HCT116 (cell line): Measurements from ENCODE around the gene EVI5L. TPM values are rescaled to one million over a fixed set of nuclear protein-coding genes. Genes with fewer than 3 reads are reported as not detected.

Source experiments
- ATAC-seq: fragments of 200-7000 bp; cut with Tn5 transposase; 2 replicates; pipeline ENCODE4 v1.9.1; 2020; ENCODE audit warnings: mild to moderate bottlenecking, moderate library complexity
- BruUV-seq: library from RNA; stranded (reverse); fragments of 400-500 nt; replicated peaks from 2 replicates; lab custom pipeline; 2021; lab: Mats Ljungman, UMichigan
- CTCF ChIA-PET: fragments of 300-600 bp; sonication (Branson Sonifier 250); formaldehyde crosslinking; loops from one replicate; lab custom pipeline; 2021; ENCODE audit warnings: antibody characterized with exemption; lab: Charles Lee
- POLR2A ChIA-PET: fragments of 300-600, 350-600 bp; sonication (Branson Sonifier 250); formaldehyde crosslinking; loops from one replicate; lab custom pipeline; 2021; ENCODE audit warnings: antibody characterized with exemption; lab: Charles Lee
- RAD21 ChIA-PET, 2 experiments: fragments of 300-600 bp; sonication (Branson Sonifier 250); formaldehyde crosslinking; loops; one replicate each; lab custom pipeline; 2023; ENCODE audit warnings: low total read pairs in 2 of 2; ENCODE audit not compliant: uncharacterized antibody in 2 of 2, unreplicated experiment in 2 of 2, low non-redundant PET in 1 of 2; lab: Charles Lee
- DNase-seq: peaks from one replicate; pipeline ENCODE4 v3.0.0-alpha.2; 2010; ENCODE audit warnings: low read depth, low spot score
- H2AFZ ChIP-seq: fragments of 200-600 bp; shearing (Covaris generic), sonication (generic); 2 replicates; pipeline ENCODE4 v1.6.1; 2017; ENCODE audit warnings: low read depth, mixed run types, mixed read lengths, antibody characterized with exemption, low read length; ENCODE audit not compliant: poor library complexity, severe bottlenecking
- H3K27ac ChIP-seq: 2 replicates; pipeline ENCODE4 v1.5.1; 2012; ENCODE audit warnings: low read depth, low read length
- H3K27me3 ChIP-seq: fragments of 200-600 bp; sonication (generic); 2 replicates; pipeline ENCODE4 v1.6.1; 2016; ENCODE audit warnings: mixed run types, low read length, mixed read lengths; ENCODE audit not compliant: insufficient read depth
- H3K36me3 ChIP-seq, 2 experiments: fragments of 200-500 bp in 1 of 2; fragments of 200-600 bp in 1 of 2; sonication (Bioruptor generic) in 1 of 2; sonication (generic) in 1 of 2; 2 replicates each; pipeline versions ENCODE4 v1.5.1 to v1.6.1; 2014 to 2016; ENCODE audit warnings: low read length in 2 of 2, inconsistent platforms in 1 of 2, mixed read lengths in 1 of 2, mixed run types in 1 of 2; ENCODE audit not compliant: insufficient read depth in 2 of 2, control insufficient read depth in 1 of 2
- H3K4me1 ChIP-seq, 2 experiments: fragments of 200-600 bp in 1 of 2; sonication (generic) in 1 of 2; 2 replicates each; pipeline versions ENCODE4 v1.5.1 to v1.6.1; 2012 to 2017; ENCODE audit warnings: low read length in 2 of 2, inconsistent platforms in 1 of 2, mild to moderate bottlenecking in 1 of 2, mixed read lengths in 1 of 2, mixed run types in 1 of 2, moderate library complexity in 1 of 2; ENCODE audit not compliant: insufficient read depth in 2 of 2, control insufficient read depth in 1 of 2
- H3K4me2 ChIP-seq: fragments of 200-600 bp; sonication (generic); 2 replicates; pipeline ENCODE4 v1.6.1; 2017; ENCODE audit warnings: mixed run types, low read length, mixed read lengths
- H3K4me3 ChIP-seq, 2 experiments: fragments of 200-600 bp in 1 of 2; sonication (generic) in 1 of 2; replicated peaks in 1 of 2; 2 replicates each; pipeline ENCODE4 v1.5.1; 2011 to 2016; ENCODE audit warnings: low read length in 2 of 2, control low read depth in 1 of 2, low read depth in 1 of 2, mild to moderate bottlenecking in 1 of 2, mixed read lengths in 1 of 2, mixed run types in 1 of 2
- H3K79me2 ChIP-seq: fragments of 200-600 bp; sonication (generic); 2 replicates; pipeline ENCODE4 v1.6.1; 2017; ENCODE audit warnings: mild to moderate bottlenecking, mixed run types, low read length, moderate library complexity, mixed read lengths; ENCODE audit not compliant: insufficient read depth
- H3K9ac ChIP-seq: fragments of 200-600 bp; sonication (generic); 2 replicates; pipeline ENCODE4 v1.6.1; 2016; ENCODE audit warnings: low read length, mixed read lengths
- H3K9me2 ChIP-seq: fragments of 200-600 bp; sonication (generic), shearing (Covaris generic); 2 replicates; pipeline ENCODE4 v1.6.1; 2017; ENCODE audit warnings: mixed run types, mild to moderate bottlenecking, moderate library complexity; ENCODE audit not compliant: insufficient read depth
- H3K9me3 ChIP-seq, 2 experiments: fragments of 200-500 bp in 1 of 2; fragments of 200-600 bp in 1 of 2; sonication (Bioruptor generic) in 1 of 2; sonication (generic) in 1 of 2; 2 replicates each; pipeline ENCODE4 v1.6.1; 2014 to 2017; ENCODE audit warnings: low read length in 2 of 2, mixed read lengths in 2 of 2, inconsistent platforms in 1 of 2, low read depth in 1 of 2, mild to moderate bottlenecking in 1 of 2, mixed run types in 1 of 2, moderate library complexity in 1 of 2; ENCODE audit not compliant: control insufficient read depth in 1 of 2, insufficient read depth in 1 of 2
- H4K20me1 ChIP-seq: fragments of 200-600 bp; sonication (generic), shearing (Covaris generic); 2 replicates; pipeline ENCODE4 v1.6.1; 2017; ENCODE audit warnings: mixed run types, mild to moderate bottlenecking, moderate library complexity; ENCODE audit not compliant: insufficient read depth
- ELF1 ChIP-seq: IDR thresholded peaks from 2 replicates; pipeline ENCODE4 v1.6.1; 2012; ENCODE audit warnings: low read depth, borderline replicate concordance
- EZH2phosphoT487 ChIP-seq: fragments of 200-600 bp; IDR thresholded peaks from 2 replicates; pipeline ENCODE4 v1.6.1; 2018; ENCODE audit warnings: antibody characterized with exemption, borderline replicate concordance
- FOSL1 ChIP-seq: IDR thresholded peaks from 2 replicates; pipeline ENCODE4 v1.6.1; 2012; ENCODE audit warnings: low read depth
- JUND ChIP-seq: IDR thresholded peaks from 2 replicates; pipeline ENCODE4 v1.6.1; 2012
- POLR2A ChIP-seq: IDR thresholded peaks from 2 replicates; pipeline ENCODE4 v1.7.0; 2011; ENCODE audit warnings: borderline replicate concordance; ENCODE audit not compliant: insufficient read depth, insufficient read length; ENCODE audit errors: extremely low read depth
- RAD21 ChIP-seq: IDR thresholded peaks from 2 replicates; pipeline ENCODE4 v1.6.1; 2012; ENCODE audit warnings: low read depth, mild to moderate bottlenecking
- SP1 ChIP-seq: IDR thresholded peaks from 2 replicates; pipeline ENCODE4 v1.6.1; 2012; ENCODE audit warnings: low read depth
- SRF ChIP-seq: IDR thresholded peaks from 2 replicates; pipeline ENCODE4 v1.6.1; 2012; ENCODE audit warnings: low read depth
- YY1 ChIP-seq: IDR thresholded peaks from 2 replicates; pipeline ENCODE4 v1.6.1; 2011; ENCODE audit warnings: low read length, low read depth, moderate library complexity, mild to moderate bottlenecking; ENCODE audit not compliant: insufficient replicate concordance; ENCODE audit errors: extremely low read depth
- ZNF274 ChIP-seq: fragments of 200-500 bp; sonication (Bioruptor generic); IDR thresholded peaks from 2 replicates; pipeline ENCODE4 v1.6.1; 2014; ENCODE audit warnings: mild to moderate bottlenecking, low read depth, low read length, inconsistent platforms
- intact Hi-C: fragments of 100-400 bp; cut with micrococcal nuclease; formaldehyde crosslinking; loops from 2 replicates; pipeline ENCODE4 v1.10.0; 2022
- total RNA-seq: library from RNA; stranded (reverse); gene quantifications from one replicate; pipeline ENCODE4 v1.2.1, GENCODE V29; 2021; ENCODE audit not compliant: unreplicated experiment
- TF ChIP-seq, protein P1 (sequence below): IDR thresholded peaks from 2 replicates; pipeline ENCODE4 v1.6.1; 2012; ENCODE audit warnings: low read depth
- TF ChIP-seq, protein P2 (sequence below): IDR thresholded peaks from 2 replicates; pipeline ENCODE4 v1.6.1; 2011; ENCODE audit warnings: mild to moderate bottlenecking, low read length, moderate library complexity; ENCODE audit not compliant: insufficient replicate concordance; ENCODE audit errors: extremely low read depth
- TF ChIP-seq, protein P3 (sequence below): IDR thresholded peaks from 2 replicates; pipeline ENCODE4 v1.6.1; 2012

EVI5L gene
- total RNA-seq, 1 experiment from 2014 or later = 15.0 TPM

GRCh38 chr19:7866399-7867091 lies 36.5 kb downstream of the EVI5L start:
- Histone ChIP-seq H3K79me2 (no peaks in the 10 kb centered on the region), H3K27me3 (no peaks in the 10 kb centered on the region), H3K36me3 (no peaks in the 10 kb centered on the region), H4K20me1 (no peaks in the 10 kb centered on the region), H3K9ac (no peak overlapping the region), H3K9me2 (no peaks in the 10 kb centered on the region), H2AFZ (no peak overlapping the region), H3K4me1 (peaks cover 17 to 54% of the 10 kb centered on the region in 2 experiments), H3K4me3 (no peak overlapping the region), H3K4me2 (no peak overlapping the region), H3K27ac (peak overlapping the region; percentile 18; the same call in 1 of the 2 replicates), H3K9me3 (no peaks in the 10 kb centered on the region)
- RAD21 ChIA-PET = no interaction called here
- POLR2A ChIA-PET = no interaction called here
- CTCF ChIA-PET = no interaction called here
- intact Hi-C loops = no loop called here
- ATAC-seq = no peak
- TF ChIP-seq ELF1 (no peak), ZNF274 (no peak), JUND (no peak)
- BruUV-seq = no TSS peak
- no peak for DNase-seq

DNA sequence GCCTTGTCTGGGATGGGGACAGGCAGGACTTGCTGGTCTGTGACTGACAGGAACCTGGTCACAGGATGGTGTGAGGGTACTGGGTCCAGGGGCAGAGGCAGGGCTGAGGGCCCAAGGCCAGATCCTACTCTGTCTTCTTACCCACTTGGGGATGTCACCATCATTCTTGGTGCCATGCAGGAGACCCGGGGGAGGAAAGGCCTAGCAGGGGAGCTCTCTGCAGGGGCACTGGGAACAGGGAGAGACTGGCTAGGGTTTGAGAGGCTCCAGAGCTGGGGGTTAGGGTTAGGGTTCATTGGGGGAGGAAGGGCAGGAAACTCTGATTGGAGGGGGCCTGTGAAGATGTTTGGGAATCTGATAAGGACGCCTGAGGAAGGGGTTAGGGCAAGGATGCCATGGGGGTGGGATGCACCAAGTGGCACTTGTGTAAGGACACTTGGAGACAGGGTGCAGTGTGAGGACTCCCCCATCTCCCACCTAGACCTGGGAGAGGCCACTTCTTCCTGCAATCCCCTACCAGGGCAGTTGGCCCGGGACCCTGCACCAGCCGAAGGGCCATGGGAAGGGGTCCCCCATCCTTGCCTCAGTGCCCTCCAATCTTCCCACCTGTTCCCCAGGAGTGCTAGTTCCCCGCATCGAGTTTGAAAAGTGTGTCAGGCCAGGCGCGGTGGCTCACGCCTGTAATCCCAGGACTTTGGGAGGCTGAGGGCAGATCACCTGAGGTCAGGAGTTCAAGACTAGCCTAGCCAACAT lies 37.2 kb downstream of the EVI5L start:
- no peaks in the 10 kb centered on the region for H3K9me2 ChIP-seq
- no peaks in the 10 kb centered on the region for H3K27me3 ChIP-seq
- ATAC-seq (no peak), DNase-seq (no peak)
- H3K4me3 ChIP-seq = no peak overlapping the region
- peaks cover 22 to 58% of the 10 kb centered on the region in 2 experiments for H3K4me1 ChIP-seq
- H4K20me1 ChIP-seq = no peaks in the 10 kb centered on the region
- 0 out of 2 replicates have a peak overlapping the region, but pooled peaks have one; percentile 85 for H3K4me2 ChIP-seq
- ChIA-PET RAD21 (no interaction called here), POLR2A (no interaction called here), CTCF (no interaction called here)
- H3K27ac ChIP-seq = peak overlapping the region; percentile 18; the same call in 1 of the 2 replicates
- H3K36me3 ChIP-seq = no peaks in the 10 kb centered on the region
- intact Hi-C loops = no loop called here
- no TSS peak for BruUV-seq
- no peaks in the 10 kb centered on the region for H3K79me2 ChIP-seq
- no peak overlapping the region for H3K9ac ChIP-seq
- H2AFZ ChIP-seq = no peak overlapping the region
- H3K9me3 ChIP-seq = no peaks in the 10 kb centered on the region
- TF ChIP-seq SP1 (no peak), YY1 (no peak), RAD21 (no peak), FOSL1 (no peak), ELF1 (no peak), EZH2phosphoT487 (no peak), POLR2A (no peak), SRF (no peak)
- TF ChIP-seq, protein P1, sequence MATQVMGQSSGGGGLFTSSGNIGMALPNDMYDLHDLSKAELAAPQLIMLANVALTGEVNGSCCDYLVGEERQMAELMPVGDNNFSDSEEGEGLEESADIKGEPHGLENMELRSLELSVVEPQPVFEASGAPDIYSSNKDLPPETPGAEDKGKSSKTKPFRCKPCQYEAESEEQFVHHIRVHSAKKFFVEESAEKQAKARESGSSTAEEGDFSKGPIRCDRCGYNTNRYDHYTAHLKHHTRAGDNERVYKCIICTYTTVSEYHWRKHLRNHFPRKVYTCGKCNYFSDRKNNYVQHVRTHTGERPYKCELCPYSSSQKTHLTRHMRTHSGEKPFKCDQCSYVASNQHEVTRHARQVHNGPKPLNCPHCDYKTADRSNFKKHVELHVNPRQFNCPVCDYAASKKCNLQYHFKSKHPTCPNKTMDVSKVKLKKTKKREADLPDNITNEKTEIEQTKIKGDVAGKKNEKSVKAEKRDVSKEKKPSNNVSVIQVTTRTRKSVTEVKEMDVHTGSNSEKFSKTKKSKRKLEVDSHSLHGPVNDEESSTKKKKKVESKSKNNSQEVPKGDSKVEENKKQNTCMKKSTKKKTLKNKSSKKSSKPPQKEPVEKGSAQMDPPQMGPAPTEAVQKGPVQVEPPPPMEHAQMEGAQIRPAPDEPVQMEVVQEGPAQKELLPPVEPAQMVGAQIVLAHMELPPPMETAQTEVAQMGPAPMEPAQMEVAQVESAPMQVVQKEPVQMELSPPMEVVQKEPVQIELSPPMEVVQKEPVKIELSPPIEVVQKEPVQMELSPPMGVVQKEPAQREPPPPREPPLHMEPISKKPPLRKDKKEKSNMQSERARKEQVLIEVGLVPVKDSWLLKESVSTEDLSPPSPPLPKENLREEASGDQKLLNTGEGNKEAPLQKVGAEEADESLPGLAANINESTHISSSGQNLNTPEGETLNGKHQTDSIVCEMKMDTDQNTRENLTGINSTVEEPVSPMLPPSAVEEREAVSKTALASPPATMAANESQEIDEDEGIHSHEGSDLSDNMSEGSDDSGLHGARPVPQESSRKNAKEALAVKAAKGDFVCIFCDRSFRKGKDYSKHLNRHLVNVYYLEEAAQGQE = no peak
- TF ChIP-seq, protein P2, sequence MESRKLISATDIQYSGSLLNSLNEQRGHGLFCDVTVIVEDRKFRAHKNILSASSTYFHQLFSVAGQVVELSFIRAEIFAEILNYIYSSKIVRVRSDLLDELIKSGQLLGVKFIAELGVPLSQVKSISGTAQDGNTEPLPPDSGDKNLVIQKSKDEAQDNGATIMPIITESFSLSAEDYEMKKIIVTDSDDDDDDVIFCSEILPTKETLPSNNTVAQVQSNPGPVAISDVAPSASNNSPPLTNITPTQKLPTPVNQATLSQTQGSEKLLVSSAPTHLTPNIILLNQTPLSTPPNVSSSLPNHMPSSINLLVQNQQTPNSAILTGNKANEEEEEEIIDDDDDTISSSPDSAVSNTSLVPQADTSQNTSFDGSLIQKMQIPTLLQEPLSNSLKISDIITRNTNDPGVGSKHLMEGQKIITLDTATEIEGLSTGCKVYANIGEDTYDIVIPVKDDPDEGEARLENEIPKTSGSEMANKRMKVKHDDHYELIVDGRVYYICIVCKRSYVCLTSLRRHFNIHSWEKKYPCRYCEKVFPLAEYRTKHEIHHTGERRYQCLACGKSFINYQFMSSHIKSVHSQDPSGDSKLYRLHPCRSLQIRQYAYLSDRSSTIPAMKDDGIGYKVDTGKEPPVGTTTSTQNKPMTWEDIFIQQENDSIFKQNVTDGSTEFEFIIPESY = no peak
- TF ChIP-seq, protein P3, sequence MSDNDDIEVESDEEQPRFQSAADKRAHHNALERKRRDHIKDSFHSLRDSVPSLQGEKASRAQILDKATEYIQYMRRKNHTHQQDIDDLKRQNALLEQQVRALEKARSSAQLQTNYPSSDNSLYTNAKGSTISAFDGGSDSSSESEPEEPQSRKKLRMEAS = no peak
